Spleen (tissue), 13 donors: ENCODE data around the gene ELK1. TPM values are rescaled to one million over a fixed set of nuclear protein-coding genes. Genes with fewer than 3 reads are reported as not detected.

ENCODE experiments used
- DNase-seq: peaks from one replicate; pipeline ENCODE4 v3.0.0-alpha.2; 2020
- H3K27ac ChIP-seq, 8 donors: fragments of 200-600 bp; sonication (generic) in 7 of 8; 1 replicate in 4 of 8; 2 replicates in 4 of 8; pipeline versions ENCODE4 v1.5.0 to v1.8.0; 2016 to 2021; ENCODE audit warnings: inconsistent platforms in 4 of 8, mild to moderate bottlenecking in 4 of 8, moderate library complexity in 1 of 8
- H3K27me3 ChIP-seq, 7 donors: fragments of 200-600 bp; sonication (generic) in 6 of 7; replicated peaks in 1 of 7; 1 replicate in 4 of 7; 2 replicates in 3 of 7; pipeline versions ENCODE4 v1.5.0 to v1.8.0; 2016 to 2021; ENCODE audit warnings: inconsistent platforms in 3 of 7, mild to moderate bottlenecking in 1 of 7
- H3K36me3 ChIP-seq, 6 donors: fragments of 200-600 bp; sonication (generic) in 5 of 6; 1 replicate in 4 of 6; 2 replicates in 2 of 6; pipeline versions ENCODE4 v1.5.0 to v1.8.0; 2016 to 2021; ENCODE audit warnings: inconsistent platforms in 2 of 6
- H3K4me1 ChIP-seq, 6 donors: fragments of 200-600 bp; sonication (generic) in 5 of 6; 1 replicate in 3 of 6; 2 replicates in 3 of 6; pipeline versions ENCODE4 v1.5.0 to v1.8.0; 2016 to 2021; ENCODE audit warnings: inconsistent platforms in 3 of 6
- H3K4me3 ChIP-seq, 8 donors: fragments of 200-600 bp; sonication (generic) in 7 of 8; 1 replicate in 4 of 8; 2 replicates in 4 of 8; pipeline versions ENCODE4 v1.5.0 to v1.8.0; 2016 to 2021; ENCODE audit warnings: inconsistent platforms in 4 of 8, mild to moderate bottlenecking in 4 of 8, moderate library complexity in 2 of 8
- H3K9me3 ChIP-seq, 8 donors: fragments of 200-600 bp; sonication (generic) in 7 of 8; 1 replicate in 4 of 8; 2 replicates in 4 of 8; pipeline versions ENCODE4 v1.5.0 to v1.8.0; 2016 to 2021; ENCODE audit warnings: inconsistent platforms in 4 of 8
- CTCF ChIP-seq, 11 experiments: fragments of 200-600 bp in 7 of 11; fragments of 450-650 bp in 4 of 11; sonication (generic) in 4 of 11; IDR thresholded peaks in 8 of 11; conservative IDR thresholded peaks in 3 of 11; 1 replicate in 7 of 11; 2 replicates in 4 of 11; pipeline versions ENCODE4 v1.4.0 to v1.8.0; 2016 to 2021; ENCODE audit warnings: antibody characterized with exemption in 11 of 11, inconsistent platforms in 4 of 11, mild to moderate bottlenecking in 1 of 11
- POLR2A ChIP-seq, 3 donors: fragments of 450-650 bp; IDR thresholded peaks; one replicate each; pipeline ENCODE4 v1.5.1; 2017; ENCODE audit warnings: antibody characterized with exemption in 3 of 3, mild to moderate bottlenecking in 1 of 3
- POLR2AphosphoS5 ChIP-seq, 3 donors: sonication (generic); formaldehyde crosslinking; IDR thresholded peaks; one replicate each; pipeline ENCODE4 v1.5.1; 2017; ENCODE audit warnings: antibody characterized with exemption in 3 of 3
- WGBS, 5 donors: extraction: QIAGEN DNeasy Blood & Tissue Kit in 3 of 5; methylation state at CpG; one replicate each; pipeline versions ENCODE4 v1.1.5 to v1.1.7; 2013 to 2018; 5-methylcytosine and 5-hydroxymethylcytosine counted together
- intact Hi-C: fragments of 100-400 bp; cut with DNase I; formaldehyde crosslinking; loops from one replicate; pipeline ENCODE4 v1.15.0; 2023; ENCODE audit warnings: low total_unique reads
- long read RNA-seq, 2 donors: transcript quantifications; one replicate each; lab custom pipeline, GENCODE V29; 2026
- polyA plus RNA-seq, 3 donors: library from polyadenylated mRNA; stranded (reverse); fragments of 200-250 nt; gene quantifications; one replicate each; pipeline ENCODE4 v1.2.1, GENCODE V29; 2013
- total RNA-seq, 7 donors: library from RNA; depleted of rRNA in 3 of 7; stranded (reverse); fragments of >200 nt in 3 of 7; fragmentation: NEBNext Ultra II Directional in 4 of 7; extraction: Animal tissue kit (Norgen Biotek cat#: 25700) in 4 of 7; gene quantifications; one replicate each; pipeline versions ENCODE4 v1.1.0 to v1.2.1, GENCODE V29; 2016 to 2021
- donor health status: healthy with polysubstance abuse.
- donor health status: DM: no; HTN: no; CAD: no; lungs with moderate emphysema.
- donor health status: DM: no; HTN: no; CAD: no.
- donor health status: Bipolar disorder and iron deficiency.
- donor health status: healthy.
- donor health status: DM: no; HTN: no; CAD: no.
- donor health status: DM: yes; HTN: yes; CAD: no.

Gene ELK1, protein sequence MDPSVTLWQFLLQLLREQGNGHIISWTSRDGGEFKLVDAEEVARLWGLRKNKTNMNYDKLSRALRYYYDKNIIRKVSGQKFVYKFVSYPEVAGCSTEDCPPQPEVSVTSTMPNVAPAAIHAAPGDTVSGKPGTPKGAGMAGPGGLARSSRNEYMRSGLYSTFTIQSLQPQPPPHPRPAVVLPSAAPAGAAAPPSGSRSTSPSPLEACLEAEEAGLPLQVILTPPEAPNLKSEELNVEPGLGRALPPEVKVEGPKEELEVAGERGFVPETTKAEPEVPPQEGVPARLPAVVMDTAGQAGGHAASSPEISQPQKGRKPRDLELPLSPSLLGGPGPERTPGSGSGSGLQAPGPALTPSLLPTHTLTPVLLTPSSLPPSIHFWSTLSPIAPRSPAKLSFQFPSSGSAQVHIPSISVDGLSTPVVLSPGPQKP
- total RNA-seq (10 to 100 TPM; 25.5 to 50.0 (median 31.1) TPM), polyA plus RNA-seq (10 to 100 TPM; 10.3 to 23.0 (median 14.5) TPM)
- long read RNA-seq, donor 1, partial matches to known transcripts: 0 of 4 reads
- long read RNA-seq, donor 1, other reads (novel, unspliced or antisense): 0 of 4 reads
- long read RNA-seq, donor 2: 0 reads

- Histone ChIP-seq H3K4me3 (peak within 1 kb of the TSS; percentile 31 to 81 (median 58)), H3K27me3 (no peaks in the 10 kb centered on the region), H3K4me1 (peaks cover 0 to 34% (median 21%) of the 10 kb centered on the region in 6 donors), H3K9me3 (no peaks in the 10 kb centered on the region), H3K27ac (peak within 1 kb of the TSS; percentile 63 to 93 (median 87)), H3K36me3 (peaks cover 0 to 40% (median under 1%) of the 10 kb centered on the region in 6 donors)
- intact Hi-C loops: no loop called here
- peak; percentile 96 for DNase-seq
- peak in 3 of 11 experiments; percentile 13 to 41 (median 16) for TF ChIP-seq CTCF (IDR thresholded peaks at IDR 0.05 in 8 of 11, conservative IDR thresholded peaks at IDR 0.05 in 3 of 11)
- peak in 1 of 3 donors; percentile 14 for TF ChIP-seq POLR2A (IDR thresholded peaks at IDR 0.05)
- peak; percentile 65 to 88 (median 81) for TF ChIP-seq POLR2AphosphoS5 (IDR thresholded peaks at IDR 0.05)
- 0 to 47% (median 2%) methylated on average over 25 to 65 of the region's 65 CpGs for WGBS, 5 donors
These were observed at the start of gene ELK1 for GRCh38 chrX:47650164-47651042. Gene ELK1, minus strand, starts transcription at chrX:47650563. Its CDS starts 9,122 bp downstream, at chrX:47641441.

- peaks cover 0 to 6% (median 0%) of the 10 kb centered on the region in 8 donors for H3K9me3 ChIP-seq
- H3K27ac ChIP-seq: no peak overlapping the region
- intact Hi-C loops: no loop called here
- H3K4me3 ChIP-seq: no peak overlapping the region
- DNase-seq: no peak
- peaks cover 0 to 9% (median 0%) of the 10 kb centered on the region in 7 donors for H3K27me3 ChIP-seq
- H3K36me3 ChIP-seq: no peaks in the 10 kb centered on the region
- H3K4me1 ChIP-seq: no peaks in the 10 kb centered on the region
- 7 to 64% (median 47%) methylated on average over 1 of the region's 1 CpG for WGBS, 5 donors
- TF ChIP-seq POLR2A (IDR thresholded peaks at IDR 0.05): no peak
- no peak for TF ChIP-seq POLR2AphosphoS5 (IDR thresholded peaks at IDR 0.05)
- TF ChIP-seq CTCF (IDR thresholded peaks at IDR 0.05 in 8 of 11, conservative IDR thresholded peaks at IDR 0.05 in 3 of 11): no peak
These were observed 46.8 kb upstream of the ELK1 start for GRCh38 chrX:47697181-47697580.

GRCh38 chrX:47690175-47690574, 39.8 kb upstream of the ELK1 start:
- Histone ChIP-seq H3K36me3 (no peaks in the 10 kb centered on the region), H3K4me3 (no peak overlapping the region), H3K27me3 (no peaks in the 10 kb centered on the region), H3K27ac (no peak overlapping the region), H3K9me3 (no peaks in the 10 kb centered on the region), H3K4me1 (no peaks in the 10 kb centered on the region)
- peak; percentile 54 for DNase-seq
- TF ChIP-seq CTCF (IDR thresholded peaks at IDR 0.05 in 8 of 11, conservative IDR thresholded peaks at IDR 0.05 in 3 of 11) (no peak), POLR2AphosphoS5 (IDR thresholded peaks at IDR 0.05) (no peak), POLR2A (IDR thresholded peaks at IDR 0.05) (no peak)
- intact Hi-C loops: no loop called here
- 65 to 75% (median 74%) methylated on average over 1 to 2 of the region's 2 CpGs for WGBS, 5 donors
